Tibial nerve (tissue), 4 donors: ENCODE data around the gene PTPRK. TPM values are rescaled to one million over a fixed set of nuclear protein-coding genes. Genes with fewer than 3 reads are reported as not detected.

Experiments
- DNase-seq, 2 donors: peaks; one replicate each; pipeline ENCODE4 v3.0.0-alpha.2; 2019; ENCODE audit warnings: low spot score in 2 of 2
- H3K27ac ChIP-seq, 4 donors: fragments of 200-600 bp; sonication (generic) in 3 of 4; one replicate each; pipeline ENCODE4 v1.5.1; 2017 to 2019; ENCODE audit warnings: mild to moderate bottlenecking in 1 of 4
- H3K27me3 ChIP-seq, 2 donors: fragments of 200-600 bp; sonication (generic) in 1 of 2; one replicate each; pipeline versions ENCODE4 v1.5.1 to v1.6.0; 2017 to 2019
- H3K36me3 ChIP-seq, 3 donors: fragments of 200-600 bp; sonication (generic); one replicate each; pipeline ENCODE4 v1.5.1; 2018 to 2019
- H3K4me1 ChIP-seq, 4 donors: fragments of 200-600 bp; sonication (generic) in 3 of 4; one replicate each; pipeline ENCODE4 v1.5.1; 2017 to 2019
- H3K4me3 ChIP-seq, 4 donors: fragments of 200-600 bp; sonication (generic) in 3 of 4; one replicate each; pipeline ENCODE4 v1.5.1; 2017 to 2019; ENCODE audit warnings: mild to moderate bottlenecking in 1 of 4, moderate library complexity in 1 of 4
- H3K9me3 ChIP-seq, 4 donors: fragments of 200-600 bp; sonication (generic) in 3 of 4; one replicate each; pipeline ENCODE4 v1.5.1; 2017 to 2019
- CTCF ChIP-seq, 5 experiments: fragments of 200-600 bp in 3 of 5; fragments of 450-650 bp in 2 of 5; sonication (generic) in 3 of 5; IDR thresholded peaks; one replicate each; pipeline ENCODE4 v1.5.1; 2016 to 2019; ENCODE audit warnings: antibody characterized with exemption in 5 of 5, mild to moderate bottlenecking in 3 of 5, moderate library complexity in 2 of 5
- EP300 ChIP-seq, 2 donors: sonication (generic); formaldehyde crosslinking; IDR thresholded peaks; one replicate each; pipeline ENCODE4 v1.6.1; 2017; ENCODE audit warnings: antibody characterized with exemption in 2 of 2, mild to moderate bottlenecking in 1 of 2
- POLR2A ChIP-seq, 2 donors: fragments of 450-650 bp; IDR thresholded peaks; one replicate each; pipeline ENCODE4 v1.6.1; 2017; ENCODE audit warnings: antibody characterized with exemption in 2 of 2, mild to moderate bottlenecking in 2 of 2, moderate library complexity in 2 of 2
- WGBS, 2 donors: methylation state at CpG; one replicate each; pipeline ENCODE4 v1.1.5; 2018; 5-methylcytosine and 5-hydroxymethylcytosine counted together
- total RNA-seq, 4 donors: library from RNA; depleted of rRNA; stranded (reverse); fragments of >200 nt; gene quantifications; one replicate each; pipeline ENCODE4 v1.1.0, GENCODE V29; 2016

The PTPRK gene
- total RNA-seq, 4 donors from 2014 or later, result 17.4 to 26.1 (median 21.2) TPM

- H3K36me3 ChIP-seq, result no peaks in the 10 kb centered on the region
- no peak for DNase-seq
- H3K9me3 ChIP-seq, result peaks cover 0 to 12% (median 0%) of the 10 kb centered on the region in 4 donors
- H3K27me3 ChIP-seq, result no peaks in the 10 kb centered on the region
- peaks cover 0 to 4% (median 0%) of the 10 kb centered on the region in 4 donors for H3K4me1 ChIP-seq
- no peak for TF ChIP-seq POLR2A (IDR thresholded peaks at IDR 0.05)
- TF ChIP-seq EP300 (IDR thresholded peaks at IDR 0.05), result no peak
- TF ChIP-seq CTCF (IDR thresholded peaks at IDR 0.05), result no peak
- WGBS, 2 donors, result 83% methylated on average over 1 of the region's 1 CpG
- H3K27ac ChIP-seq, result no peak overlapping the region
- no peak overlapping the region for H3K4me3 ChIP-seq
These were observed 97.5 kb downstream of the PTPRK start for GRCh38 chr6:128422871-128423270.

DNA sequence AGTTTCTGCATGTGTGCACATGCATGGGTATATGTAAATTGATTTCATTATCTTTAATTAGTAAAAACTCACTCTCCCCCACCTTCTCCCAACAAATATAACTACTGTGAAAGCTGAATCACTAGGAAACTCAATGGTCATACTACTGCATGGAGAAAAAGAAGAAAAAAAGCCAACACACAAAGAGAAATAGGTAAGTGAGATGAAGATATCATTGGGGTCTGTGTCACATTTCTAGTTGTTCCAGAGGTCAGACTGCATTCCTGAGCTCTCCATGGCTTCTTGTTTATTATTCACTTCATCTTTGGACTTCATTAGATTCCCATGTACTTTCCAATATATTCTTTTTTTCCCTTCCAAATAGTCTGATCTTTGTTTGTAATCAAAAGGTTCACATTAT is 98.2 kb downstream of the PTPRK start:
- no peaks in the 10 kb centered on the region for H3K36me3 ChIP-seq
- no peaks in the 10 kb centered on the region for H3K27me3 ChIP-seq
- peaks cover 0 to 4% (median 0%) of the 10 kb centered on the region in 4 donors for H3K4me1 ChIP-seq
- no peak overlapping the region for H3K4me3 ChIP-seq
- H3K27ac ChIP-seq, result no peak overlapping the region
- TF ChIP-seq CTCF (IDR thresholded peaks at IDR 0.05) (no peak), EP300 (IDR thresholded peaks at IDR 0.05) (no peak), POLR2A (IDR thresholded peaks at IDR 0.05) (no peak)
- H3K9me3 ChIP-seq, result peaks cover 0 to 12% (median 0%) of the 10 kb centered on the region in 4 donors
- no peak for DNase-seq

DNA sequence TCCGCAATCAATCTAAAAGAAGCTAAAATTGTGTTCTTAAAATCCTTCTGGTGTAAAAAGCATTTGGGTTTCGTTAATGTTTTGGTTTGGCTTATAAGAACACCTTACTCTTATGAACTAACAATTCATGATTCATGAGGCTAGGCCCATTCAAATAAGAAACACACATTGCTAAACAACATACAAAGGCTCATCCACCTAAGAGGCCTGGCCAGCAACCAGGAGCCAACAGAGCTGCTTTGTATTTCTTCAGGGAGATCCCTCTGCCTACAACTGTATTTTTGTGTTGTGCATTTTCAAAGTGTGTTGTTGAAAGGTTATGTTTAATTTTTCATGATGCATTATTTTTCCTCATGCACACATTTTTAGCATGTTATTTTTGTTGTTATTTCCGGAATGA is 98.6 kb downstream of the PTPRK start:
- Histone ChIP-seq H3K27me3 (no peaks in the 10 kb centered on the region), H3K36me3 (no peaks in the 10 kb centered on the region), H3K9me3 (peaks cover 0 to 12% (median 0%) of the 10 kb centered on the region in 4 donors), H3K4me1 (peaks cover 0 to 3% (median 0%) of the 10 kb centered on the region in 4 donors), H3K27ac (no peak overlapping the region), H3K4me3 (no peak overlapping the region)
- TF ChIP-seq POLR2A (IDR thresholded peaks at IDR 0.05) (no peak), EP300 (IDR thresholded peaks at IDR 0.05) (no peak), CTCF (IDR thresholded peaks at IDR 0.05) (no peak)
- no peak for DNase-seq
- 62 to 69% methylated on average over 3 of the region's 3 CpGs for WGBS, 2 donors

- no peaks in the 10 kb centered on the region for H3K27me3 ChIP-seq
- TF ChIP-seq EP300 (IDR thresholded peaks at IDR 0.05) (no peak), POLR2A (IDR thresholded peaks at IDR 0.05) (no peak), CTCF (IDR thresholded peaks at IDR 0.05) (no peak)
- H3K27ac ChIP-seq, result no peak overlapping the region
- H3K36me3 ChIP-seq, result no peaks in the 10 kb centered on the region
- WGBS, 2 donors, result 77 to 90% methylated on average over 5 of the region's 5 CpGs
- peaks cover 0 to 12% (median 0%) of the 10 kb centered on the region in 4 donors for H3K9me3 ChIP-seq
- no peak for DNase-seq
- H3K4me1 ChIP-seq, result no peaks in the 10 kb centered on the region
- no peak overlapping the region for H3K4me3 ChIP-seq
These were observed 102.7 kb downstream of the PTPRK start for GRCh38 chr6:128417698-128418097.

GRCh38 chr6:128415387-128415786 is 105.0 kb downstream of the PTPRK start:
- 70 to 74% methylated on average over 1 of the region's 1 CpG for WGBS, 2 donors

More at GRCh38 chr6:128415387-128415786, 105.0 kb downstream of the PTPRK start:
- no peaks in the 10 kb centered on the region for H3K27me3 ChIP-seq
- H3K36me3 ChIP-seq, result no peaks in the 10 kb centered on the region
- H3K4me3 ChIP-seq, result no peak overlapping the region
- DNase-seq, result no peak
- H3K4me1 ChIP-seq, result no peaks in the 10 kb centered on the region
- H3K9me3 ChIP-seq, result peaks cover 0 to 12% (median 0%) of the 10 kb centered on the region in 4 donors
- TF ChIP-seq CTCF (IDR thresholded peaks at IDR 0.05), result no peak
- TF ChIP-seq EP300 (IDR thresholded peaks at IDR 0.05), result no peak
- TF ChIP-seq POLR2A (IDR thresholded peaks at IDR 0.05), result no peak
- no peak overlapping the region for H3K27ac ChIP-seq
